IMR-90 (cell line): ENCODE results near the gene ECSIT. TPM values are rescaled to one million over a fixed set of nuclear protein-coding genes. Genes with fewer than 3 reads are reported as not detected.

Source experiments
- ATAC-seq: fragments of 200-7000 bp; cut with Tn5 transposase; 2 replicates; pipeline ENCODE4 v1.9.1; 2020; ENCODE audit warnings: low read depth, mild to moderate bottlenecking, moderate library complexity
- BruUV-seq: library from RNA; stranded (reverse); fragments of 400-500 nt; replicated peaks from 2 replicates; lab custom pipeline; 2021; lab: Mats Ljungman, UMichigan
- CTCF ChIA-PET: fragments of 300-600 bp; formaldehyde crosslinking; extraction: SDS; loops from one replicate; lab custom pipeline; 2021; ENCODE audit warnings: antibody characterized with exemption; lab: Yijun Ruan, JAX
- POLR2A ChIA-PET: fragments of 300-600 bp; sonication (Branson Sonifier 250); formaldehyde crosslinking; loops from one replicate; lab custom pipeline; 2022; ENCODE audit warnings: antibody characterized with exemption; ENCODE audit not compliant: unreplicated experiment; lab: Charles Lee
- DNase-seq: peaks from one replicate; pipeline ENCODE4 v3.0.0; 2013
- H2AFZ ChIP-seq: replicated peaks from 2 replicates; pipeline ENCODE3; 2013; ENCODE audit warnings: low read length, mild to moderate bottlenecking; ENCODE audit not compliant: poor library complexity
- H2AK5ac ChIP-seq: 2 replicates; pipeline ENCODE4 v1.6.1; 2013; ENCODE audit warnings: low read depth, low read length, inconsistent platforms
- H2AK9ac ChIP-seq: replicated peaks from 2 replicates; pipeline ENCODE3; 2013; ENCODE audit warnings: mild to moderate bottlenecking, low read depth, low read length, moderate library complexity; ENCODE audit not compliant: poor library complexity
- H2BK120ac ChIP-seq: 2 replicates; pipeline ENCODE4 v1.6.1; 2013; ENCODE audit warnings: low read depth, low read length, inconsistent platforms
- H2BK15ac ChIP-seq: 3 replicates; pipeline ENCODE4 v1.6.1; 2013; ENCODE audit warnings: low read depth, low read length, inconsistent platforms
- H2BK20ac ChIP-seq: 2 replicates; pipeline ENCODE4 v1.6.1; 2013; ENCODE audit warnings: low read depth, mild to moderate bottlenecking, inconsistent platforms, low read length, moderate library complexity
- H2BK5ac ChIP-seq: 2 replicates; pipeline ENCODE4 v1.6.1; 2013; ENCODE audit warnings: mild to moderate bottlenecking, low read depth, low read length, inconsistent platforms; ENCODE audit not compliant: poor library complexity, severe bottlenecking
- H3K14ac ChIP-seq: replicated peaks from 2 replicates; pipeline ENCODE4 v1.6.1; 2013; ENCODE audit warnings: low read depth, low read length, inconsistent platforms
- H3K18ac ChIP-seq: 2 replicates; pipeline ENCODE4 v1.6.1; 2013; ENCODE audit warnings: low read depth, low read length, control low read depth
- H3K23ac ChIP-seq: 2 replicates; pipeline ENCODE4 v1.6.1; 2013; ENCODE audit warnings: low read depth, low read length, inconsistent platforms
- H3K27ac ChIP-seq: 2 replicates; pipeline ENCODE4 v1.5.1; 2013; ENCODE audit warnings: mild to moderate bottlenecking, control low read depth, low read length; ENCODE audit not compliant: insufficient read depth
- H3K27me3 ChIP-seq: 2 replicates; pipeline ENCODE4 v1.6.1; 2013; ENCODE audit warnings: low read length; ENCODE audit not compliant: control insufficient read depth, insufficient read depth
- H3K36me3 ChIP-seq: 2 replicates; pipeline ENCODE4 v1.6.1; 2013; ENCODE audit warnings: low read length, mixed read lengths; ENCODE audit not compliant: control insufficient read depth, insufficient read depth
- H3K4ac ChIP-seq: 2 replicates; pipeline ENCODE4 v1.6.1; 2013; ENCODE audit warnings: low read depth, low read length, inconsistent platforms
- H3K4me1 ChIP-seq: 2 replicates; pipeline ENCODE4 v1.6.1; 2013; ENCODE audit warnings: low read length, mixed read lengths; ENCODE audit not compliant: control insufficient read depth, insufficient read depth
- H3K4me2 ChIP-seq: 2 replicates; pipeline ENCODE4 v1.6.1; 2013; ENCODE audit warnings: low read depth, mild to moderate bottlenecking, control low read depth, low read length, moderate library complexity
- H3K4me3 ChIP-seq: 2 replicates; pipeline ENCODE4 v1.5.1; 2013; ENCODE audit warnings: low read depth, mild to moderate bottlenecking, control low read depth, low read length, moderate library complexity; ENCODE audit not compliant: insufficient read depth
- H3K56ac ChIP-seq: 2 replicates; pipeline ENCODE4 v1.6.1; 2013; ENCODE audit warnings: low read length, inconsistent platforms; ENCODE audit not compliant: insufficient read depth; ENCODE audit errors: extremely low read depth
- H3K79me1 ChIP-seq, 2 experiments: 2 replicates each; pipeline ENCODE4 v1.6.1; 2013; ENCODE audit warnings: low read length in 2 of 2, inconsistent platforms in 1 of 2, low read depth in 1 of 2
- H3K9ac ChIP-seq: 2 replicates; pipeline ENCODE4 v1.6.1; 2013; ENCODE audit warnings: low read depth, low read length, control low read depth
- H3K9me1 ChIP-seq: 2 replicates; pipeline ENCODE4 v1.6.1; 2013; ENCODE audit warnings: low read length, inconsistent platforms; ENCODE audit not compliant: insufficient read depth
- H3K9me3 ChIP-seq: 2 replicates; pipeline ENCODE4 v1.6.1; 2013; ENCODE audit warnings: low read length; ENCODE audit not compliant: control insufficient read depth, insufficient read depth
- H4K20me1 ChIP-seq: 2 replicates; pipeline ENCODE4 v1.6.1; 2013; ENCODE audit warnings: low read length, inconsistent platforms; ENCODE audit not compliant: insufficient read depth
- H4K5ac ChIP-seq: 2 replicates; pipeline ENCODE4 v1.6.1; 2013; ENCODE audit warnings: mild to moderate bottlenecking, low read depth, low read length, control low read depth
- H4K8ac ChIP-seq, 2 experiments: 2 replicates each; pipeline ENCODE4 v1.6.1; 2013; ENCODE audit warnings: low read depth in 2 of 2, low read length in 2 of 2, control low read depth in 1 of 2, inconsistent platforms in 1 of 2
- H4K91ac ChIP-seq: 2 replicates; pipeline ENCODE4 v1.6.1; 2013; ENCODE audit warnings: low read depth, low read length, inconsistent platforms; ENCODE audit not compliant: insufficient read depth
- CEBPB ChIP-seq: IDR thresholded peaks from 2 replicates; pipeline ENCODE4 v1.6.1; 2012; ENCODE audit warnings: low read depth, low read length, improper control_type of control experiment
- FOS ChIP-seq: fragments of 150-350 bp; IDR thresholded peaks from 2 replicates; pipeline ENCODE4 v1.6.1; 2016; ENCODE audit warnings: low read depth, low read length
- MAZ ChIP-seq: IDR thresholded peaks from 2 replicates; pipeline ENCODE4 v1.6.1; 2012; ENCODE audit warnings: low read depth, mild to moderate bottlenecking, low read length, improper control_type of control experiment, moderate library complexity, borderline replicate concordance
- MXI1 ChIP-seq: IDR thresholded peaks from 2 replicates; pipeline ENCODE4 v1.6.1; 2012; ENCODE audit warnings: low read depth, mild to moderate bottlenecking, low read length, moderate library complexity, borderline replicate concordance
- NFE2L2 ChIP-seq: fragments of 150-350 bp; IDR thresholded peaks from 2 replicates; pipeline ENCODE4 v1.6.1; 2016; ENCODE audit warnings: low read depth, mild to moderate bottlenecking, low read length
- RAD21 ChIP-seq: IDR thresholded peaks from 2 replicates; pipeline ENCODE4 v1.6.1; 2012; ENCODE audit warnings: low read length, improper control_type of control experiment
- RFX5 ChIP-seq: IDR thresholded peaks from 2 replicates; pipeline ENCODE4 v1.8.0; 2012; ENCODE audit warnings: low read depth, mild to moderate bottlenecking, low read length, moderate library complexity
- WGBS, 2 experiments: methylation state at CpG; one replicate each; pipeline versions ENCODE4 v1.1.5 to v1.1.7; 2013; ENCODE audit warnings: missing lambda C conversion rate in 2 of 2; ENCODE audit not compliant: insufficient read length in 1 of 2; ENCODE audit errors: extremely low coverage in 2 of 2; 5-methylcytosine and 5-hydroxymethylcytosine counted together
- dilution Hi-C: fragments of 300-500 bp; cut with HindIII; formaldehyde crosslinking; loops from one replicate; pipeline ENCODE4 v1.14.3; 2018; ENCODE audit warnings: low sequenced_read_pairs; ENCODE audit not compliant: unreplicated experiment
- in situ Hi-C: fragments of 300-500 bp; cut with MboI; formaldehyde crosslinking; loops from 3 replicates; pipeline ENCODE4 v1.14.3; 2019; ENCODE audit warnings: low sequenced_read_pairs, inconsistent platforms, mixed read lengths
- intact Hi-C: fragments of 100-400 bp; cut with micrococcal nuclease; formaldehyde crosslinking; loops from 2 replicates; pipeline ENCODE4 v1.10.0; 2022
- polyA plus RNA-seq, 3 experiments: library from polyadenylated mRNA; depleted of rRNA; stranded (reverse); fragments of >200 nt; gene quantifications; 2 replicates each; pipeline ENCODE4 v1.2.3, GENCODE V29; 2012; ENCODE audit warnings: low replicate concordance in 1 of 3
- total RNA-seq: library from RNA; depleted of rRNA; stranded (reverse); fragments of >200 nt; gene quantifications from 2 replicates; pipeline ENCODE4 v1.2.3, GENCODE V29; 2012
- TF ChIP-seq, protein P1 (sequence below): fragments of 150-350 bp; IDR thresholded peaks from 2 replicates; pipeline ENCODE4 v1.6.1; 2017; ENCODE audit warnings: mild to moderate bottlenecking, antibody characterized with exemption, low read length, low read depth
- TF ChIP-seq, protein P2 (sequence below): conservative IDR thresholded peaks from 2 replicates; pipeline ENCODE4 v1.5.1; 2012; ENCODE audit warnings: mild to moderate bottlenecking, low read depth, low read length, improper control_type of control experiment
- TF ChIP-seq, protein P3 (sequence below): fragments of 150-350 bp; IDR thresholded peaks from 2 replicates; pipeline ENCODE4 v1.6.1; 2016; ENCODE audit warnings: low read depth, mild to moderate bottlenecking, low read length, moderate library complexity, borderline replicate concordance

ECSIT gene
- total and polyA plus RNA-seq, 2 of the 4 experiments (the other 2 are of a cell fraction): 30.5 to 42.3 TPM

DNA sequence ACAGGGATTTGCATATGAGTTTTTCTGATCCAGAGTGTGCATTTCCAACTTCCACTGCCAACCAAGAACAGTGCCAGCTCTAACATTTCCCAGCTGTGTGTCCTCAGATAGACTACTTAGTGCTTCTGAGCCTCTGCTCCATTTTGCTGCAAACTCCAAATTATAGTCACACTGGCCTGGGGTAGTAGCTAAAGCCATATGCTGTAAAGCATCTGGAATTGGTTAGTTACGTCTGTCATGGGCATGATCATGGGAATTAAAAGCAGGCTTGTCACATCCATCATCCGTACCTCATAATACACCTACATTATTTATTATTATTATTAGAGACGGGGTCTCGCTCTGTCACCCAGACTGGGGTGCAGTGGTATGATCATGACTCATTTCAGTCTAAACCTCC lies 55.2 kb downstream of the ECSIT start:
- Histone ChIP-seq H3K9ac (no peak overlapping the region), H3K4me2 (no peak overlapping the region), H4K20me1 (no peaks in the 10 kb centered on the region), H3K23ac (no peak overlapping the region), H3K18ac (no peak overlapping the region), H3K79me1 (no peaks in the 10 kb centered on the region), H3K9me1 (no peaks in the 10 kb centered on the region), H3K4ac (no peak overlapping the region), H2AK9ac (no peak overlapping the region), H2BK120ac (no peak overlapping the region), H3K14ac (no peak overlapping the region), H4K91ac (no peak overlapping the region), H3K27me3 (peaks cover 25% of the 10 kb centered on the region), H2AK5ac (no peak overlapping the region), H4K8ac (no peak overlapping the region), H3K56ac (no peak overlapping the region), H4K5ac (no peak overlapping the region), H3K9me3 (no peaks in the 10 kb centered on the region), H2AFZ (no peak overlapping the region), H3K4me1 (no peaks in the 10 kb centered on the region), H3K36me3 (no peaks in the 10 kb centered on the region), H2BK5ac (no peak overlapping the region), H3K4me3 (no peak overlapping the region), H2BK20ac (no peak overlapping the region), H3K27ac (no peak overlapping the region), H2BK15ac (no peak overlapping the region)
- CTCF ChIA-PET: no interaction called here
- WGBS, 2 experiments: no CpG with 5 or more reads among the region's 4 CpGs
- no peak for DNase-seq
- POLR2A ChIA-PET: no interaction called here
- TF ChIP-seq, protein P1, sequence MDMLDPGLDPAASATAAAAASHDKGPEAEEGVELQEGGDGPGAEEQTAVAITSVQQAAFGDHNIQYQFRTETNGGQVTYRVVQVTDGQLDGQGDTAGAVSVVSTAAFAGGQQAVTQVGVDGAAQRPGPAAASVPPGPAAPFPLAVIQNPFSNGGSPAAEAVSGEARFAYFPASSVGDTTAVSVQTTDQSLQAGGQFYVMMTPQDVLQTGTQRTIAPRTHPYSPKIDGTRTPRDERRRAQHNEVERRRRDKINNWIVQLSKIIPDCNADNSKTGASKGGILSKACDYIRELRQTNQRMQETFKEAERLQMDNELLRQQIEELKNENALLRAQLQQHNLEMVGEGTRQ: no peak
- TF ChIP-seq RAD21 (no peak), FOS (no peak), NFE2L2 (no peak), MXI1 (no peak), MAZ (no peak), RFX5 (no peak), CEBPB (no peak)
- TF ChIP-seq, protein P2, sequence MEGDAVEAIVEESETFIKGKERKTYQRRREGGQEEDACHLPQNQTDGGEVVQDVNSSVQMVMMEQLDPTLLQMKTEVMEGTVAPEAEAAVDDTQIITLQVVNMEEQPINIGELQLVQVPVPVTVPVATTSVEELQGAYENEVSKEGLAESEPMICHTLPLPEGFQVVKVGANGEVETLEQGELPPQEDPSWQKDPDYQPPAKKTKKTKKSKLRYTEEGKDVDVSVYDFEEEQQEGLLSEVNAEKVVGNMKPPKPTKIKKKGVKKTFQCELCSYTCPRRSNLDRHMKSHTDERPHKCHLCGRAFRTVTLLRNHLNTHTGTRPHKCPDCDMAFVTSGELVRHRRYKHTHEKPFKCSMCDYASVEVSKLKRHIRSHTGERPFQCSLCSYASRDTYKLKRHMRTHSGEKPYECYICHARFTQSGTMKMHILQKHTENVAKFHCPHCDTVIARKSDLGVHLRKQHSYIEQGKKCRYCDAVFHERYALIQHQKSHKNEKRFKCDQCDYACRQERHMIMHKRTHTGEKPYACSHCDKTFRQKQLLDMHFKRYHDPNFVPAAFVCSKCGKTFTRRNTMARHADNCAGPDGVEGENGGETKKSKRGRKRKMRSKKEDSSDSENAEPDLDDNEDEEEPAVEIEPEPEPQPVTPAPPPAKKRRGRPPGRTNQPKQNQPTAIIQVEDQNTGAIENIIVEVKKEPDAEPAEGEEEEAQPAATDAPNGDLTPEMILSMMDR: no peak
- TF ChIP-seq, protein P3, sequence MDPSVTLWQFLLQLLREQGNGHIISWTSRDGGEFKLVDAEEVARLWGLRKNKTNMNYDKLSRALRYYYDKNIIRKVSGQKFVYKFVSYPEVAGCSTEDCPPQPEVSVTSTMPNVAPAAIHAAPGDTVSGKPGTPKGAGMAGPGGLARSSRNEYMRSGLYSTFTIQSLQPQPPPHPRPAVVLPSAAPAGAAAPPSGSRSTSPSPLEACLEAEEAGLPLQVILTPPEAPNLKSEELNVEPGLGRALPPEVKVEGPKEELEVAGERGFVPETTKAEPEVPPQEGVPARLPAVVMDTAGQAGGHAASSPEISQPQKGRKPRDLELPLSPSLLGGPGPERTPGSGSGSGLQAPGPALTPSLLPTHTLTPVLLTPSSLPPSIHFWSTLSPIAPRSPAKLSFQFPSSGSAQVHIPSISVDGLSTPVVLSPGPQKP: no peak
- dilution Hi-C loops (no loop called here), in situ Hi-C loops (loop anchor here (10.0 kb wide), 1 partner anchor 179 kb away; the partner anchor contains the start of gene TSPAN16), intact Hi-C loops (no loop called here)
- no peak for ATAC-seq
- BruUV-seq: no TSS peak
